Left renal cortex interstitium (tissue), 4 donors: ENCODE measurements around the gene RBM3. TPM values are rescaled to one million over a fixed set of nuclear protein-coding genes. Genes with fewer than 3 reads are reported as not detected.
A peak's percentile ranks its signal among the peaks of the same experiment; 100 is the strongest.
"Not testable (repeated sequence)": the region's sequence is repeated elsewhere in the genome, so short reads cannot be mapped to it uniquely, and the experiment has no call there.

Source experiments
- DNase-seq, 4 donors: peaks; one replicate each; pipeline ENCODE4 v3.0.0-alpha.2; 2013; ENCODE audit warnings: low read depth in 4 of 4, low spot score in 2 of 4, missing footprints in 1 of 4
- polyA plus RNA-seq, 4 donors: library from polyadenylated mRNA; unstranded; fragments of 120-200 nt; gene quantifications; one replicate each; pipeline ENCODE4 v1.2.1, GENCODE V29; 2013; ENCODE audit not compliant: insufficient read length in 4 of 4

The RBM3 gene
- 100 to 1,000 TPM; 260 to 365 (median 314) TPM for polyA plus RNA-seq

GRCh38 chrX:48574270-48575266, at the start of gene RBM3:
RBM3 (plus strand) TSS chrX:48574484; CDS start chrX:48575181, 697 bp downstream.
- DNase-seq, result peak; percentile 45 to 82 (median 74)

DNA sequence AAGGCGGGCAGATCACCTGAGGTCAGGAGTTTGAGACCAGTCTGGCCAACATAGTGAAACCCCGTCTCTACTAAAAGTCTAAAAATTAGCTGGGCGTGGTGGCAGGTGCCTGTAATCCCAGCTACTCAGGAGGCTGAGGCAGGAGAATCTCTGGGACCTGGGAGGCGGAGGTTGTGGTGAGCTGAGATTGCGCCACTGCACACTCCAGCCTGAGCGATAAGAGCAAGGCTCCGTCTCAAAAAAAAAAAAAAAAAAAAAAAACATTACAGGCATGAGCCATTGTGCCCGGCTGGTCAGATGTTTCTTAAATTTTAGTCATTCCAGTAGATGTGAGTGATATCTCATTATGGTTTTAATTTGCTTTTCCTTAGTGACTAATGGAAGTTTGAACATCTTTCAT, 48.4 kb upstream of the RBM3 start:
- not testable (repeated sequence) for DNase-seq

DNA sequence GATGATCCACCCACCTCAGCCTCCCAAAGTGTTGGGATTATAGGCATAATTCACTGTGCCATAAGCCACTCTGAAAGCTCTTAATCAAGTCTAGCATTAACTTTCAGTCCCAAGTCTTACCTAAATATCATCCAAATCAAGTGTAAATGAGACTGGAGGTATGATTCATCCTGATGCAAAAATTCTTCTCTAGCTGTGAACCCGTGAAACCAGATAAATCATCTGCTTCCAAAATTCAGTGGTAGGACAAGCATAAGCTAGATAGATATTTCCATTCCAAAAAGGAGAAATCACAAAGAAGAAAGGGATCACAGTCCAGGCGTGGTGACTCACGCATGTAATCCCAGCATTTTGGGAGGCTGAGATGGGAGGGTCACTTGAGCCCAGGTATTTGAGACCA, 43.5 kb upstream of the RBM3 start:
- no peak for DNase-seq

- DNase-seq, result no peak
Measured at GRCh38 chrX:48531358-48531959, 42.8 kb upstream of the RBM3 start.

DNA sequence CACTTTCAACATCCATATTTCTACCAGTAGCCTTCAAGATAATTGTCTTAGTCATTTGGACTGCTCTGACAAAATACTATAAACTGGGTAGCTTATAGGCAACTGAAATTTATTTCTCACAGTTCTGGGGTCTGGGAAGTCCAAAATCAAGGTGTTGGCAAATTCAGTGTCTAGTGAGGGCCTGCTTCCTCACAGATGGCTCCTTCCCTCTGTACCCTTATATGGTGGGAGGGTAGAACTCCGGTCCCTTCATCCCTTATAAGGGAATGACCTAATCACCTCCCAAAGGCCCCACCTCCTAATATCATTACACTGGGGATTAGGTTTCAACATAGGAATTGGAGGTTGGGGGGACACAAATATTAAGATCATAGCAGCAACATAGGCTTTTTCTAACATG, 42.1 kb upstream of the RBM3 start:
- DNase-seq, result no peak

DNA sequence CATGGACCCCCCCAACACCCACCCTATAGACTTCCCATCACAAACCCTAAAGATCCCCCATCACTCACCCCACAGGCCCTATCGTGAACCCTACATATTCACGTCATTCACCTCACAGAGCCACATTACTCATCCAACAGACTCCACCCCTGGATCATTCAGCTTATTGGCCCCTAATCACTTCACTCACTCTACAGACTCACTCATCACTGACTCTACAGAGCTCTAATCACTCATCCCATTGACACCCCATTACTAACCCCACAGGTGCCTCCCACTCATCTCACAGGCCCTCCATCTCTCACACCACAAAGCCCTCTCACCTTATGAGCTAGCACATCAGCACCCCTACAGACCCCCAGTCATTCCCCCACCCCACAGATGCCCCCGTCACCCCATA, 41.1 kb upstream of the RBM3 start:
- no peak for DNase-seq

- DNase-seq, result no peak
Measured at GRCh38 chrX:48538641-48539344, 35.5 kb upstream of the RBM3 start.

GRCh38 chrX:48539345-48540027, 34.8 kb upstream of the RBM3 start, which contains the start of gene TBC1D25:
TBC1D25 (plus strand) TSS chrX:48539714; CDS start chrX:48539798, 84 bp downstream.
- peak; percentile 59 to 89 (median 86) for DNase-seq

DNA sequence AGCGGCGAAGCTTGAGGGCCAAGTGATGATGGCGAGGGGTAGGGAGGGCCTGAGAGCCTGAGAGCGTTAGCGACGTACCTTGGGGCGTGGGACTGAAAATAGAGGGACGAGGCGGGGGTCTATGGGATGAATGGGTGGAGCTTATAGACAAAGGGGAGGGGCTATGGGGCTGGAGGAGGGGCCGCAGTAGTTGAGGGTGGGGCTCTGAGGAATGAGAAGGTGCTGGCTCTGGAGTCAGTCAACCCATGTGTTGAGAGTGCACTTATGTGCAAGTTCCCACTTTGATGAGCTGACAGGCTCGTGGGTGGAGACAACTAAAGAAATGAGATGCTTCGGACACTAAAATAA, 34.3 kb upstream of the RBM3 start:
- DNase-seq, result peak in 1 of 4 donors; percentile 7

- DNase-seq, result no peak
Measured at GRCh38 chrX:48540480-48540879, 33.8 kb upstream of the RBM3 start.

- DNase-seq, result no peak
Measured at GRCh38 chrX:48541140-48541814, 33.0 kb upstream of the RBM3 start.

- DNase-seq, result no peak
Measured at GRCh38 chrX:48548871-48549270, 25.4 kb upstream of the RBM3 start.

DNA sequence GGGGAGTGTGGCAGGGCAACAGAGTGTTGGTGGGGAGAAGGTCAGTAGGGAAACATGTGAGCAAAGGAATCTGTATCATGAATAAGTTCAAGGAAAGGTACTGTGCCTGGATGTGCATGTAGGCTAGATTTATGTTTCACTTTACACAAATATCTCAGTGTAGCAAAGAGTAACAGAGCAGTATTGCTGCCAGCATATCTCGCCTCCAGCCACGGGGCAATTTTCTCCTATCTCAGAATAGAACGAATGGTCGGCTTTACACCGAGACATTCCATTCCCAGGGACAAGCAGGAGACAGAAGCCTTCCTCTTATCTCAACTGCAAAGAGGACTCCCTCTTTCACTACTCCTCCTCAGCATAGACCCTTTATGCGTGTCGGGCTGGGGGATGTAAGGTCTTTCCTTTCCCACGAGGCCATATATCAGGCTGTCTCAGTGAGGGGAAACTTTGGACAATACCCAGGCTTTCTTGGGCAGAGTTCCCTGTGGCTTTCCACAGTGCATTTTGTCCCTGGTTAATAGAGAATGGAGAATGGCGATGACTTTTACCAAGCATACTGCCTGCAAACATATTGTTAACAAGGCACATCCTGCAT, 18.5 kb upstream of the RBM3 start:
- not testable (repeated sequence) for DNase-seq

- no peak for DNase-seq
Measured at GRCh38 chrX:48558271-48558670, 16.0 kb upstream of the RBM3 start.

DNA sequence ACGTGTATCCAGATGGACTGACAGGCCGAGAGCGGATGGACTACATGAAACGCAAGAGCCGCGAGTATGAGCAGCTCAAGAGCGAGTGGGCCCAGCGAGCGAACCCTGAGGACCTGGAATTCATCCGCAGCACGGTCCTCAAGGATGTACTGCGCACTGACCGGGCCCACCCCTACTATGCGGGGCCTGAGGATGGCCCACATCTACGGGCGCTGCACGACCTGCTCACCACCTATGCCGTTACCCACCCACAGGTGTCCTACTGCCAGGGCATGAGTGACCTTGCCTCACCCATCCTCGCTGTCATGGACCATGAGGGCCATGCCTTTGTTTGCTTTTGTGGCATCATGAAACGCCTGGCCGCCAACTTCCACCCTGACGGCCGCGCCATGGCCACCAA, 14.6 kb upstream of the RBM3 start:
- no peak for DNase-seq

- DNase-seq, result no peak
Measured at GRCh38 chrX:48560056-48560455, 14.2 kb upstream of the RBM3 start.

DNA sequence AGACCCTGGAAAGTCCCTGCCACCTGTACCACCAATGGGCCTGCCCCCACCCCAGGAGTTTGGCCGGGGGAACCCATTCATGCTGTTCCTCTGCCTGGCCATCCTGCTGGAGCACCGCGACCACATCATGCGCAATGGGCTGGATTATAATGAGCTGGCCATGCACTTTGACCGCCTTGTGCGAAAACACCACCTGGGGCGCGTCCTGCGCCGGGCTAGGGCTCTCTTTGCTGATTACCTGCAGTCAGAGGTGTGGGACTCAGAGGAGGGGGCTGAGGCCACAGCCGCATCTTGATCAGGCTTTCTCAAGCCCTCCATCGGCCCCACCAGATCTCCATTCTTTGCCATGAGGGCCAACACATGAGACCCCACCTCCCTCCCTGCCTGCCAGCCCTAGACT, 13.6 kb upstream of the RBM3 start:
- no peak for DNase-seq

- DNase-seq, result no peak
Measured at GRCh38 chrX:48569958-48570357, 4.3 kb upstream of the RBM3 start.

- DNase-seq, result peak in 3 of 4 donors; percentile 7 to 34 (median 8)
Measured at GRCh38 chrX:48573690-48574269, 504 bp upstream of the RBM3 start.
